HG03159 (cell line): ENCODE measurements around the gene PCARE.
"Not testable (repeated sequence)": the region's sequence is repeated elsewhere in the genome, so short reads cannot be mapped to it uniquely, and the experiment has no call there.

Source experiments
- ATAC-seq: cut with Tn5 transposase; IDR thresholded peaks from one replicate; pipeline ENCODE4 v1.9.1; 2021; ENCODE audit warnings: mild to moderate bottlenecking, moderate library complexity; ENCODE audit not compliant: unreplicated experiment

The PCARE gene

GRCh38 chr2:29074411-29074810, at the start of gene PCARE:
TSS of gene PCARE (minus strand) at chr2:29074523. CDS start at chr2:29074261, 262 bp downstream.
- ATAC-seq, result no peak

DNA sequence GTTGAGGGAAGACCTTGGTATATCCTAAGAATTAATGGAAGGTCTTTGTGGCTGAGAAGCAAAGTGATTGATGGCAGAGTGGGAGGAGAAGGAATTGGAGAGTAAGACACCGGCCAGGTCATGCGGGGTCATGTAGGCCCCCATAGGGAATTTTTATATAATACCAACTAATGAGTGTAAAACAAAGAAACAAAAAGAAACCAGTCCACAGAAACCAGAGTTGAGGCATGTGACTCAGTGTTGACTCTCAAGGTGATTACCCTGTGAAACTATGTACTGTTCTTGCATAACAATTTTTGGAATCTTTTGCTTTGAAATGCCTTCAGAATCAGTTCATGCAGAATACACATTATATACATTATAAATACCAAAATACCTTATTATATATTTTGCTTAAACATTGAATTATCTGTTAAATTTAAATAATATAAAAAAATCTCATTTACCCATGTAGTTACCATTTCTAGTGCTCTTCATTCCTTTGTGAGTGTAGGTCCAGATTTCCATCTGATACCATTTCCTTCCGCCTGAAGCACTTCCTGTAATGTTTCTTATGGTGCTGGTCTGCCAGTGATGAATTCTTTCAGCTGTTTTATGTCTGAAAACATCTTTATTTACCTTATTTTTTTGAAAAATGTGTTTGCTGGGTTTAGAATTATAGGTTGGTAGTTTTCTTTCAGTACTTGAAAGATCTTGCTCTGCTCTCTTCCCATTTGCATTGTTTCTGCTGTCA, 49.5 kb upstream of the PCARE start:
- no peak for ATAC-seq

DNA sequence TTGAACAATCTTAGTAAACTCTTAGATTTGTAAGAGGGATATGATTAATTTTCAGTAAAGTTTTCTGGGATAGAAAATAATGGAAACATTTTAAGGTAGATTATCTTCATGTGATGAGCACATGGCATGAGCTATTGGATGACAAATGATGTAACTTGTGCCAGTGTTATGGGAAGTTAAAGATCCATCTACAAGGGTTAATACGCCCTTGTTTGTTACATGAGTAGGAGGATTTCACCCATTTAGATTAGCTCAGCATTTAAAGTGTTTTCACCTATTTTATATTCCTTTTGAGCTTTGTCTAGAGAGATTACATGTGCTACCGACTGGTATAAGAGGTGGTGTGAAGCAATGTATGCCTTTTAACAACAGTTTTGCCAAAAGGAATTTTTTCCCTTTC, 46.5 kb upstream of the PCARE start:
- no peak for ATAC-seq

- ATAC-seq, result no peak
Measured at GRCh38 chr2:29119211-29119610, 44.9 kb upstream of the PCARE start.

DNA sequence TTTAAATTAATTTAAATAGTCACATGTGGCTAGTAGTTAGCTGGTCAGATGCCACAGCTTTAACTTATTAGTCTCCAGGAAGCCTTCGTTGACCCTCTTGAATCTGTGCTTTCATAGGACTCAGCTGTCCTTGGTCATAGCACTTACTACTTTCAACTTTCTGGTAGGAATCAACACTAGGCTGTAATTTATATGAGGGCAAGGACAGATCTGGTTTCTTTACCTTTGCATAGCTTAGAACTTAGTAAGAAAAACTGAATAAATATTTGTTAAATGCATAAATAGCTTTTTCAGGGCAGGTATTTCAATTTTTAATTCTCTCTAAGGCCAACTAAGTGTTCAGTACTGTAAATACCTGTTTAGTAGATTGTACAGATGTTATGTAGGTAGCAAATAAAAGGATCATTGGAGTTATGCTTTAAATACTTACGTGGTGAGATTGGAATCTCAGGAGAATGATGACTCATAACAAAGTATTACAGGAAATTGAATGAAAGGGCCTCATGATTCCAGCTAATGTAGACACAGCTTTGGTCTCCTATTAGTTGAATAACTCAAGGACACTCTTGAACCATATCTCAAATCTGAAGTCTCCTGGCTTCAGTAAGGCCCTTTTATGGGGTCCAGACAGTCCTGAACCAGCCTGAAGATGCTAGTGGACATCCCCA, 43.4 kb upstream of the PCARE start:
- ATAC-seq, result no peak

DNA sequence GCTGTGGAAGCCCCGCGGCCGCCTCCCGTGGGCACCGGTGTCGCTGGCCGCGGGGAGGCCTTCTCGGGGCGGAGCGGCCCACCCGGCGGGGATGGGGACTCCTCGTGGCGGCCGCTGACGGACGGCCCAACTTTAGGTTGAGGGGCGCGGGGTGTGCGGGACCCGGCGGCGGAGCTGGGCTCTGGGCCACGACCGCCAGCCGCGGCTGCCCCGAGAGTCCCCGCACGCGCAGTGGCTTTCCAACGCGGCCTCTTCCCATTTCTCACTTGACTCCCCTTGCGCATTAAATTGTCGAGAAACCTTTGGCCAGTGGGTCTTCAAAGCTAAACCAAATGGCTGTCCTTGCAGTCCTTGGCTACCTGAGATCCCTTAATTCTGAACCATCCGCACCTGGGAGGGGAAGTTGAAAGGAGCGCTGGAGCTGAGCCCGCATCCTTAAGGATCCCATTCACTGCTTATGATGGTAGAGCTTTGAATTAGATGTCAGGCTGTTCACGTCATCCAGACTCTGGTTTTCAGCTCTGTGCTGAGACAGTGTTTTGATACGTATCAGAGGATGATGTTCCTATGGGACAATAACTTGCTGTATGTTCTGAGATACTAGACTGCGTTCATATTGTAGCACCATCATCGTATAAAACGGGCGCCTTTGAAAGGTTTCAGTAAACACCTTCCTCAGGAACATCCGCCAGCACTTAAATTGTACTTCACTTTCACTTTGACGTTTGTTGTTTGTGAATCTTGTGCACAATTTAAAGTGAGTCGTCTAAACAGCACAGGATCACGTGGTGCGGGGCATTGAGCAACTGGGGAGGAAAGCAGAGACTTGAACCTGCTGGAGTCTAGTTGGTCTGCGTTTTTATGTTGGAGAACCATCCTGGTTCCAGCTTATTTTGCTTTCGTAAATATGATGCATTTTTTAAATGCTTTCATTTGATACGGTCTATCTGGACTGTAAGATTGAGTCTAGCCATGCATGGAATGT, 41.8 kb upstream of the PCARE start:
- peak; percentile 51 for ATAC-seq

DNA sequence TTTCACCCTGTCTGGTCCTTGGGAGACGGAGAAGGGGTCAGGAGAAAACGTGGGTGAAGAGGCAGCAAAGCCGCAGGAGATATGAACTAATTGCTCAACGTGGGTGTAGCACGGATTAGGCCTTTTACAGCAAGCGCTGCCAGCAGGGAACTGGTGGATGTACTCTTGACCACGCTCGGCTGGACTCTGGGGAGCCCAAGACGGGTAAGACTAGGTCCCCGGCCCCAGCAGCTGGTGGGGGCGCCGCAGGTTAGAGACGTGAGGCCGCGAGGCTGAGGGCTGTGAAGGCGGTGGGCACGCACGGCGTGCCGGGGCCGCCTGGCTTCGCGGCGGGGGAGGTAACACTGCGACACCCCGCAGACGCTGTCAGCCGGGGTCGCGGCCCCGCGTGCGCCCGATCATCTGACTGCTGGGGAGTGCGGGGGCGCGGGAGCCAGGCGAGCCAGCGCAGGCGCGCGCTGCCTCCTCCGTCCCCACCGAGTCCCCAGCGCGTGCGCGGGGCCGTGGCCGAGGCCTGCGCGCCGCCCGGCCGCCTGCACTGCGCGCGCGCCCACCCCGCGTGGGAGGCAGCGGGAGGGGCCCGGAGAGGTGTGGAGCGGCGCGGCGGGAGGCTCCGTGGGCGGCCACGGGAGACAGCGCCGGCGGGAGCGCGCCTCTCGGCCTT, 40.8 kb upstream of the PCARE start, which contains the start of gene CLIP4:
TSS of gene CLIP4 (plus strand) at position 470 of the 664 bp plus-strand sequence. CDS start 5,974 bp downstream, outside the sequence.
- peak; percentile 30 for ATAC-seq

DNA sequence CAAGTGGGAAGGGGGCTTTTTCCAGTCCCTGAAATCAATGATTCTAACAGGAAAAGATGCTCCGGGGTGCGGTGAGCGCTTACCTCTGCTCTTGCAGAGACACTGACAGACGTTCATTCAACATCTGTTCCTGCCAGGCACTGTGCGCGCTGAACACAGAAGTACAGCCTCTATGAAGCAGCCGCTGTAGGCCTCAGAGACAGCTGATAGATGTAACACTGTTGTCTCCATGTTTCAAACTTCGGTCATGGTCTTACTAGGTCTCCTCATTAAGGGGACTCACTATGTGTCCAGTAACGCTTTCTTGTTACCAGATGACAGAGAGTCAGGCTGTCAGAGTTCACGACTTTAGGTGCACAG, 40.2 kb upstream of the PCARE start:
- ATAC-seq, result no peak

- no peak for ATAC-seq
Measured at GRCh38 chr2:29113891-29114321, 39.6 kb upstream of the PCARE start.

GRCh38 chr2:29113027-29113686, 38.8 kb upstream of the PCARE start:
- no peak for ATAC-seq

DNA sequence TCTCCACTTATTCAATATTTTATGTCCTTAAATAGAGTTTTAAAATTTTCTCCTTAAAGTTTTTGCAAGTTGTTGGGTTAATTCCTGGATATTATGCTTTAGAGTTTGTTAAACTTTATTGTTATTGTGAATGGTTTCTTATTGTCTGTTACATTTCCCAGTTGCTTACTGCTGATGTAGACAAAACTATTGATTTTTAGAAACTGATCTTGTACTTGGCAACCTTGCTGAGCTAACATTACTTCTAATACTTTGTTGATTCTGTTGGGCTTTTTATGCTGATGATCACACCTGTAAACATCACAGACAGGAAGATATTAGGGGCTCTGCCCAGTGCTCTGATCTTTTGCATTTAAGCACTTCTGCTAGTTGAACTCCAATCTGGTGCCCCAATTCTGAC, 38.1 kb upstream of the PCARE start:
- ATAC-seq, result no peak

DNA sequence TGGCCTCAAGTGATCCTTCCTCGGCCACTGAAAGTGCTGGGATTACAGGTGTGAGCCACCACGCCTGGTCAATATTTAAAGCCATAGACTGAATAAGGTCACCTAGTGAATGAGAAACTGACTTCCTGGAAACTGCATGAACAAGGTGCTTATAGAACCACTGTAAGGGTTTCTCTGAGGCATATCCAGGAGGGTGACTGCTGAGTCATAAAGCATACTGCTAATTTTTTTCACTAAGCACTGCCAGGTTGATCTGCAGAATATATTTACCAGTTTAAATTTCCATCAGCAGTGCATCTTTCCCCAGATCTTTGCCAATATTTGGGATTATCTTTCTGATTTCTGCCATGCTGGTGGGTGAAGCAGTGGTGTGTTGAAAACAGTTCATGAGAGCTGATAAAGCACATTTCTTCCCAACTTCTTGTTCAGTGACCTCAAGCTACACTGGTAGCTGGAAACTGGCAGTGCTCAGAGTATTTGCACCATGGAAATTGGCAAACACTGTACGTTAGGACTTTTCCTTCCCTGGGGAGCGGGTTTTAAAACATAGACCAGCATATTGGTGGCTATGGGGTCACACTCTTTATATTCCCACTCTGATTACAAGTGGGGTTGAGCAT, 36.7 kb upstream of the PCARE start:
- peak; percentile 42 for ATAC-seq

GRCh38 chr2:29109246-29109645, 34.9 kb upstream of the PCARE start:
- no peak for ATAC-seq

GRCh38 chr2:29108225-29108624, 33.9 kb upstream of the PCARE start:
- ATAC-seq, result no peak

GRCh38 chr2:29107547-29107946, 33.2 kb upstream of the PCARE start:
- not testable (repeated sequence) for ATAC-seq

- ATAC-seq, result no peak
Measured at GRCh38 chr2:29106980-29107388, 32.7 kb upstream of the PCARE start.

GRCh38 chr2:29106256-29106655, 31.9 kb upstream of the PCARE start:
- no peak for ATAC-seq

- ATAC-seq, result no peak
Measured at GRCh38 chr2:29105375-29105774, 31.1 kb upstream of the PCARE start.

GRCh38 chr2:29104688-29105087, 30.4 kb upstream of the PCARE start:
- no peak for ATAC-seq

DNA sequence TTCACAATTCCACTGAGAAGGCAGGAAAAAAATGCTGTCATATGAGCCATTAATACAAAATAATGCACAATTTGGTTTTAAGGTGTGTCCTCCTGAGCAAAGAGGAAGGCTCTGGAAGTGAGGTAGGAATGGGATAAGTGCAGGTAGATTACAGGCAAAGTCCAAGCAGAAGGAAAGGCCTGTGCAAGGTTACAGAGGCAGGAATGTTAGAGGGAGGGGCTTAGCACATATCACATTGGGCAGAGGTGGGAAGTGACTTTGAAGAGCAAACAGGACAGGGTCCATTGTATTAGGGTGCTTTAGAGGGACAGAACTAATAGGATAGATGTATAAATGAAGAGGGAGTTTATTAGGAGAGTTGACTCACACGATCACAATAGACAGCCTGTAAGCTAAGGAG, 26.2 kb upstream of the PCARE start:
- ATAC-seq, result no peak
